ENCODE measurements around the gene TFF2.

The TFF2 gene

DNA sequence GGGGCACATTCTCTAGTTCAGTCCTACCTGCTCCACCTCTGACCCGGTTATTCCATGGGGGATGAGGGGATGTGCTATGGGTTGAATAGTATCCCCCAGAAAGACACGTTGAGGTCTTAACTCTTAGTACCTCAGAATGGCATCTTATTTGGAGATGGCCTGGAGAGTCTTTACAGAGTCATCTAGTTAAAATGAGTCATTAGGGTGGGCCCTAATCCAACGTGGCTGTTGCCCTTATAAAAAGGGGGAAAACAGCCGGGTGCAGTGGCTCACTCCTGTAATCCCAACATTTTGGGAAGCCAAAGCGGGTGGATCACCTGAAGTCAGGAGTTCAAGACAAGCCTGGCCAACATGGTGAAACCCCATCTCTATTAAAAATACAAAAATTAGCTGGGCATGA, 39.4 kb upstream of the TFF2 start:
- no peak for TF ChIP-seq EP300 (IDR thresholded peaks at IDR 0.05; ENCODE audit: borderline replicate concordance)
- TF ChIP-seq RAD21 (IDR thresholded peaks at IDR 0.05; ENCODE audit: low read depth) = no peak
- TF ChIP-seq USF1 (IDR thresholded peaks at IDR 0.05) = no peak

- TF ChIP-seq REST (IDR thresholded peaks at IDR 0.05; ENCODE audit: low read depth) = no peak
- TF ChIP-seq YY1 (IDR thresholded peaks at IDR 0.05; ENCODE audit: low read depth) = no peak
- TF ChIP-seq TAF1 (IDR thresholded peaks at IDR 0.05; ENCODE audit: low read depth) = no peak
- TF ChIP-seq CEBPB (IDR thresholded peaks at IDR 0.05) = no peak
- 0 out of 2 replicates have a peak, but pooled peaks have one; percentile 15 for TF ChIP-seq TEAD4 (IDR thresholded peaks at IDR 0.05)
- no peak for TF ChIP-seq TCF12 (IDR thresholded peaks at IDR 0.05; ENCODE audit: low read depth)
- no peak for TF ChIP-seq USF1 (IDR thresholded peaks at IDR 0.05)
- TF ChIP-seq CREB1 (IDR thresholded peaks at IDR 0.05; ENCODE audit: low read depth) = no peak
- no peak for TF ChIP-seq RAD21 (IDR thresholded peaks at IDR 0.05; ENCODE audit: low read depth)
- no peak for TF ChIP-seq NFIC (IDR thresholded peaks at IDR 0.05)
- TF ChIP-seq FOXM1 (IDR thresholded peaks at IDR 0.05; ENCODE audit: borderline replicate concordance, low read depth) = no peak
- peak; percentile 59; the same call in 1 of the 2 replicates for TF ChIP-seq MAX (IDR thresholded peaks at IDR 0.05)
Observed at GRCh38 chr21:42389449-42389835, 38.6 kb upstream of the TFF2 start.

DNA sequence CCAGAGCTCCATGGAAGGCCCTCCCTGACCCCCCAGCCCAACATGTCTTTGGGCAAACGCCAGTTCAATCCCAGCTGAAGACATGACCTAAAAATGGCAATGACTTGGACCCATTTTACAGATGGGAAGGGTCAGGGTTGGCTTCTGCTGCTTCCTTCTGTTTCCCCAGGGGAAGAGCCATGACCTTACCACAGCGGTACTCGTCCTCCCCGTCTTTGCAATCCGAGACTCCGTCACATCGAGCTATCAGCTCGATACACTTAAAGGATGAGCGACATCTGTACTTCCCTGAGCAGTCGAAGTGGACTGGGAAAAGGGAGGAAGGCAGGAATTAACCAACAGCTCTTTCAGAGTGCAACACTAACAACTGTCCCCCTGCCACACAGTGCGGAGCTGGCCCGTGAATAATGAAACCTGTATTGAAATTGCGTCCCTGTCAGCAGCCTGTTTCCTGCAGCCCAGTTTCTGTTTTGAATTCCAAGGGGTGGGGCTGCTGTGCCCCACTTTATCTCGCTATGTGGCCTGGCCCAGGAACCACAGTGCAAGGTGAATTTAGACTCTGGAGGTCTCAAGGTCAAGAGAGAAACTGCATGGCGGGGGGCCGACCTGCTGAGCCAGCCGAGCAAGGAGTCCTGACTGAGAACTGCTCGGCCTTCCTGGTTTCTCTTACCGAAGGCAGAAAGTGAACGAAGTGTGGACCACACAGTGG, 38.1 kb upstream of the TFF2 start:
- TF ChIP-seq TEAD4 (IDR thresholded peaks at IDR 0.05) = peak; percentile 62; the same call in 1 of the 2 replicates
- TF ChIP-seq TCF12 (IDR thresholded peaks at IDR 0.05; ENCODE audit: low read depth) = peak; percentile 36; the same call in 1 of the 2 replicates
- no peak for TF ChIP-seq FOXM1 (IDR thresholded peaks at IDR 0.05; ENCODE audit: borderline replicate concordance, low read depth)

DNA sequence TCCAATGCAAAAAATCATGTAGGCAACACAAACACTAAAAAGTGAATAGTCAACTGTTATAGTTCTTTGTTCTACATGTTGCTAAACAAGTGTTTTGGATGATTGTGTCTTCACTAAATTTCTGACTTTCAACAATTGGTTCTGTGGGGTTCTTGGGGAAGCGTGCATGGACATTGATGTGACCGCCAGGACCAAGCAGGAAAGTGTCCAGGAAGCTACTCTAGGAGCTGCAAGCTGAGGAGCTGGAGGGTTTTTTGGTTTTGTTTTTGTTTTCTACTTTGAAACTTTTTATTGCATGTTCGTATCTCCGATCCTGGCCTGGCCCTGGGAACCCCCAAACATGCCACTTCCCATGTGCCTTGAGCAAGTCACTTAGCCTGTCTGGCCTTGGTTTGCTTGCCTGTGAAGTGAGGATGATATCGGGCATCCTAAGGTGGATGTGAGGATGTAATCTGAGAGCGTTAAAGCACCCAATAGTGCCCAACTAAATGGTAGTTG, 37.1 kb upstream of the TFF2 start:
- TF ChIP-seq FOXM1 (IDR thresholded peaks at IDR 0.05; ENCODE audit: borderline replicate concordance, low read depth) (no peak), USF1 (IDR thresholded peaks at IDR 0.05) (no peak), TAF1 (IDR thresholded peaks at IDR 0.05; ENCODE audit: low read depth) (no peak)

DNA sequence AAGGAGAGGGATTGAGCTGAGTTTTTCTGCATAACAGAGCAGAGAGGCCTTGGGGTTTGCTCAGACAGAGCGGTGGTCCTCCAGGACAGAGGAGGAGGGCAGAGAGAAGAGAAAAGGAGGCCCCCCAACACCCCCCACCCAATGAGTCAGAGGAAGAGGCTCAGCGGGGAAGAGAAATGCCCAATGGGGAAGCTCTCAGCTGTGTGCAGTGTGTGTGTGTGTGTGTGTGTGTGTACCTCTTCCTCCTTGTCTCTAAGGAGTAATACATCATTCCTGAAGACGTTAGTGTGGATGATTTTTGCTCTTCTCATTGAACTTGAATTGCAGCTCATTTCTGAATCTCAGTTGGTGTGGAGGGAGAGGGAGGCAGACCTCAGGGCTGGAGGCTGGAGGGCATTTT, 36.4 kb upstream of the TFF2 start:
- TF ChIP-seq CREB1 (IDR thresholded peaks at IDR 0.05; ENCODE audit: low read depth) = no peak
- no peak for TF ChIP-seq TEAD4 (IDR thresholded peaks at IDR 0.05)
- no peak for TF ChIP-seq YY1 (IDR thresholded peaks at IDR 0.05; ENCODE audit: low read depth)

- no peak for TF ChIP-seq TCF12 (IDR thresholded peaks at IDR 0.05; ENCODE audit: low read depth)
- no peak for TF ChIP-seq CEBPB (IDR thresholded peaks at IDR 0.05)
- TF ChIP-seq ZBTB7A (IDR thresholded peaks at IDR 0.05; ENCODE audit: low read depth) = no peak
- no peak for TF ChIP-seq TEAD4 (IDR thresholded peaks at IDR 0.05)
- TF ChIP-seq CREB1 (IDR thresholded peaks at IDR 0.05; ENCODE audit: low read depth) = no peak
Observed at GRCh38 chr21:42386034-42386591, 35.3 kb upstream of the TFF2 start.

- TF ChIP-seq TCF12 (IDR thresholded peaks at IDR 0.05; ENCODE audit: low read depth) = no peak
- TF ChIP-seq CREB1 (IDR thresholded peaks at IDR 0.05; ENCODE audit: low read depth) = no peak
- TF ChIP-seq YY1 (IDR thresholded peaks at IDR 0.05; ENCODE audit: low read depth) = no peak
- no peak for TF ChIP-seq TAF1 (IDR thresholded peaks at IDR 0.05; ENCODE audit: low read depth)
- no peak for TF ChIP-seq RAD21 (IDR thresholded peaks at IDR 0.05; ENCODE audit: low read depth)
- TF ChIP-seq REST (IDR thresholded peaks at IDR 0.05; ENCODE audit: low read depth) = no peak
- no peak for TF ChIP-seq MAX (IDR thresholded peaks at IDR 0.05)
- TF ChIP-seq FOXM1 (IDR thresholded peaks at IDR 0.05; ENCODE audit: borderline replicate concordance, low read depth) = no peak
- TF ChIP-seq EP300 (IDR thresholded peaks at IDR 0.05; ENCODE audit: borderline replicate concordance) = no peak
- TF ChIP-seq TEAD4 (IDR thresholded peaks at IDR 0.05) = no peak
- no peak for TF ChIP-seq CEBPB (IDR thresholded peaks at IDR 0.05)
- no peak for TF ChIP-seq USF1 (IDR thresholded peaks at IDR 0.05)
- no peak for TF ChIP-seq EGR1 (IDR thresholded peaks at IDR 0.05)
- TF ChIP-seq ZBTB7A (IDR thresholded peaks at IDR 0.05; ENCODE audit: low read depth) = no peak
- no peak for TF ChIP-seq NFIC (IDR thresholded peaks at IDR 0.05)
Observed at GRCh38 chr21:42385619-42386018, 34.8 kb upstream of the TFF2 start.

Measured in Ishikawa (cell line).